GM12878 (cell line): ENCODE results near the gene SLC6A16. TPM values are rescaled to one million over a fixed set of nuclear protein-coding genes. Genes with fewer than 3 reads are reported as not detected.

Source experiments
- ATAC-seq: fragments of 200-7000 bp; cut with Tn5 transposase; 3 replicates; pipeline ENCODE4 v1.9.1; 2020; ENCODE audit warnings: mild to moderate bottlenecking, moderate library complexity
- BruUV-seq: library from RNA; stranded (reverse); fragments of 400-500 nt; replicated peaks from 2 replicates; lab custom pipeline; 2021; lab: Mats Ljungman, UMichigan
- CTCF ChIA-PET: fragments of 300-600 bp; sonication (Branson Sonifier 250); formaldehyde crosslinking; extraction: SDS; loops from one replicate; lab custom pipeline; 2021; ENCODE audit warnings: inconsistent platforms; lab: Yijun Ruan, JAX
- POLR2A ChIA-PET: fragments of 350-600 bp; formaldehyde crosslinking; extraction: SDS; loops from one replicate; lab custom pipeline; 2021; ENCODE audit warnings: inconsistent platforms; lab: Charles Lee
- RAD21 ChIA-PET: fragments of 300-600 bp; sonication (Branson Sonifier 250); formaldehyde crosslinking; loops from one replicate; lab custom pipeline; 2023; ENCODE audit warnings: antibody characterized with exemption; ENCODE audit not compliant: unreplicated experiment; lab: Charles Lee
- SMC1A ChIA-PET: fragments of 300-600 bp; sonication (Branson Sonifier 250); formaldehyde crosslinking; loops from one replicate; lab custom pipeline; 2023; ENCODE audit not compliant: unreplicated experiment, uncharacterized antibody; lab: Charles Lee
- DNase-seq: peaks from one replicate; pipeline ENCODE4 v3.0.0-alpha.2; 2011; ENCODE audit warnings: low read depth, low spot score
- FAIRE-seq: peaks from 3 replicates; lab custom pipeline; 2011; peaks lifted over from hg19 to GRCh38; lab: Jason Lieb, UNC
- H2AFZ ChIP-seq: 2 replicates; pipeline ENCODE4 v1.6.0; 2011; ENCODE audit warnings: low read depth, low read length, control low read depth; ENCODE audit not compliant: control insufficient read depth
- H3K27ac ChIP-seq: 2 replicates; pipeline ENCODE4 v1.5.1; 2011; ENCODE audit warnings: control low read depth; ENCODE audit not compliant: control insufficient read depth, insufficient read depth
- H3K27me3 ChIP-seq, 2 experiments: replicated peaks in 1 of 2; 2 replicates each; pipeline versions ENCODE4 v1.6.0 to v1.6.1; 2011; ENCODE audit warnings: low read length in 1 of 2; ENCODE audit not compliant: control insufficient read depth in 2 of 2, insufficient read depth in 2 of 2
- H3K36me3 ChIP-seq, 2 experiments: 2 replicates each; pipeline ENCODE4 v1.5.1; 2011; ENCODE audit warnings: low read length in 1 of 2; ENCODE audit not compliant: control insufficient read depth in 2 of 2, insufficient read depth in 2 of 2
- H3K4me1 ChIP-seq: 2 replicates; pipeline ENCODE4 v1.6.1; 2011; ENCODE audit warnings: mild to moderate bottlenecking, low read length, moderate library complexity, mixed read lengths; ENCODE audit not compliant: control insufficient read depth, insufficient read depth
- H3K4me2 ChIP-seq: 2 replicates; pipeline ENCODE4 v1.6.0; 2011; ENCODE audit warnings: control low read depth; ENCODE audit not compliant: control insufficient read depth, insufficient read depth
- H3K4me3 ChIP-seq: fragments of 200-600 bp; sonication (generic); 2 replicates; pipeline ENCODE4 v1.5.1; 2016
- H3K79me2 ChIP-seq: 2 replicates; pipeline ENCODE4 v1.6.0; 2011; ENCODE audit warnings: low read length; ENCODE audit not compliant: control insufficient read depth, insufficient read depth
- H3K9ac ChIP-seq: 2 replicates; pipeline ENCODE4 v1.8.0; 2011; ENCODE audit warnings: low read length, control low read depth, mixed read lengths; ENCODE audit not compliant: control insufficient read depth, insufficient read depth
- H3K9me3 ChIP-seq: replicated peaks from 3 replicates; pipeline ENCODE4 v1.5.1; 2011; ENCODE audit warnings: mild to moderate bottlenecking, low read length; ENCODE audit not compliant: control insufficient read depth, insufficient read depth
- H4K20me1 ChIP-seq: 2 replicates; pipeline ENCODE4 v1.6.0; 2011; ENCODE audit not compliant: control insufficient read depth, insufficient read depth
- BHLHE40 ChIP-seq, 2 experiments: fragments of 450-650 bp in 1 of 2; IDR thresholded peaks; 2 replicates each; pipeline ENCODE4 v1.6.1; 2011 to 2017; ENCODE audit warnings: low read depth in 2 of 2, borderline replicate concordance in 1 of 2, improper control_type of control experiment in 1 of 2, low read length in 1 of 2, mild to moderate bottlenecking in 1 of 2
- CREM ChIP-seq: IDR thresholded peaks from 2 replicates; pipeline ENCODE4 v1.6.1; 2014; ENCODE audit warnings: antibody characterized with exemption, low read depth
- MEF2A ChIP-seq: IDR thresholded peaks from 2 replicates; pipeline ENCODE4 v1.6.1; 2011; ENCODE audit warnings: low read depth, mild to moderate bottlenecking, low read length, moderate library complexity; ENCODE audit not compliant: insufficient read depth
- MTA3 ChIP-seq: IDR thresholded peaks from 2 replicates; pipeline ENCODE4 v1.6.1; 2012; ENCODE audit warnings: low read length, inconsistent platforms, borderline replicate concordance
- NFYB ChIP-seq: IDR thresholded peaks from 2 replicates; pipeline ENCODE4 v1.6.1; 2011; ENCODE audit warnings: low read depth, mild to moderate bottlenecking, low read length, improper control_type of control experiment, moderate library complexity; ENCODE audit not compliant: insufficient read depth
- POLR2AphosphoS5 ChIP-seq: IDR thresholded peaks from 2 replicates; pipeline ENCODE4 v1.6.1; 2011; ENCODE audit warnings: mild to moderate bottlenecking, low read length, inconsistent platforms
- RELB ChIP-seq: fragments of 450-650 bp; IDR thresholded peaks from 2 replicates; pipeline ENCODE4 v1.6.1; 2017; ENCODE audit warnings: low read depth, mild to moderate bottlenecking, moderate library complexity
- SIN3A ChIP-seq: IDR thresholded peaks from 2 replicates; pipeline ENCODE4 v1.6.1; 2012; ENCODE audit warnings: low read depth, low read length, improper control_type of control experiment
- SMAD5 ChIP-seq: IDR thresholded peaks from 2 replicates; pipeline ENCODE4 v1.6.1; 2016; ENCODE audit warnings: antibody characterized with exemption, low read depth
- SMARCA5 ChIP-seq: fragments of 450-650 bp; IDR thresholded peaks from 2 replicates; pipeline ENCODE4 v1.6.1; 2017; ENCODE audit warnings: mild to moderate bottlenecking
- WRNIP1 ChIP-seq: IDR thresholded peaks from 2 replicates; pipeline ENCODE4 v1.6.1; 2011; ENCODE audit warnings: low read depth, low read length, improper control_type of control experiment, borderline replicate concordance
- ZNF274 ChIP-seq: IDR thresholded peaks from one replicate; pipeline ENCODE4 v1.8.0; 2011; ENCODE audit not compliant: insufficient read length, insufficient read depth
- WGBS: methylation state at CpG from one replicate; pipeline ENCODE4 v1.1.6; 2016; ENCODE audit warnings: low lambda C conversion rate; ENCODE audit not compliant: insufficient replicate concordance, insufficient coverage; ENCODE audit errors: missing lambda C conversion rate; 5-methylcytosine and 5-hydroxymethylcytosine counted together
- in situ Hi-C: fragments of 300-500 bp; cut with MboI; formaldehyde crosslinking; loops from 9 replicates; pipeline ENCODE4 v1.14.3; 2018; ENCODE audit warnings: mixed read lengths
- intact Hi-C: fragments of 100-400 bp; cut with micrococcal nuclease; formaldehyde crosslinking; loops from one replicate; pipeline ENCODE4 v1.14.2; 2022; ENCODE audit not compliant: unreplicated experiment
- polyA plus RNA-seq, 11 experiments: library from polyadenylated mRNA; depleted of rRNA in 4 of 11; unstranded in 6 of 11; stranded (reverse) in 5 of 11; fragments of >200 nt; fragmentation: Nextera tagmentation in 4 of 11; fragmentation: Illumina TruSeq in 1 of 11; extraction: Ambion mirVana in 4 of 11; extraction: Trizol in 1 of 11; gene quantifications; 1 replicate in 1 of 11; 2 replicates in 10 of 11; pipeline versions ENCODE4 v1.2.1 to v1.2.3, GENCODE V29; 2011 to 2016; ENCODE audit warnings: inconsistent platforms in 2 of 11, missing spikeins in 2 of 11, low read depth in 1 of 11
- total RNA-seq, 4 experiments: library from RNA; depleted of rRNA in 3 of 4; stranded (reverse); fragments of >200 nt in 3 of 4; fragmentation: Illumina TruSeq in 1 of 4; extraction: Trizol in 1 of 4; gene quantifications; 2 replicates each; pipeline versions ENCODE4 v1.2.1 to v1.2.3, GENCODE V29; 2013 to 2021
- TF ChIP-seq, protein P1 (sequence below): IDR thresholded peaks from 2 replicates; pipeline ENCODE4 v1.6.1; 2012; ENCODE audit warnings: low read depth, low read length, improper control_type of control experiment
- TF ChIP-seq, protein P2 (sequence below): IDR thresholded peaks from 2 replicates; pipeline ENCODE4 v1.6.1; 2011; ENCODE audit warnings: mild to moderate bottlenecking, low read depth, low read length, moderate library complexity; ENCODE audit not compliant: insufficient replicate concordance
- TF ChIP-seq, protein P3 (sequence below): fragments of 450-650 bp; IDR thresholded peaks from 2 replicates; pipeline ENCODE4 v1.6.1; 2016; ENCODE audit warnings: mild to moderate bottlenecking

Gene SLC6A16
- total and polyA plus RNA-seq, 10 of the 15 experiments (the other 5 are each of a cell fraction or from before 2014, with no cell fraction given), result 0.23 to 3.2 (median 0.54) TPM

DNA sequence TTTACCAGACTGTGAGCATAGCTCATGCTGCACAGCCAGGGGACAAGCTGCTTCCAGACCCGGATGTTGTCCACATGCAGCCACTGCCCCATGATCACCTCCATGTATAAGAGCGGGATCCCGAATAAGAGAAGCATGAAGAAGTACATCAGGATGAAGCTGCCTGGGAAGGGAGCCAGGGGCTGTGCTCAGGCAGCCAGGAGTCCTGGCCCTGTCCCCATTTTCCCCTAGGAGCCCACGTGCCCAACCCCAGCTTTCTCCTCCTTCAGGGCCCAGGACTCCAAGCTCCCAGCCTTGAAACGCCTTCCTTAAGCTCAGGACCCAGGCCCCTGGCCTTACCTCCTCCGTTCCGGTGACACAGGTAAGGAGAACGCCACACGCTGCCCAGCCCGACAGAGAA lies 69.3 kb downstream of the SLC6A16 start (continued):
- TF ChIP-seq, protein P1, sequence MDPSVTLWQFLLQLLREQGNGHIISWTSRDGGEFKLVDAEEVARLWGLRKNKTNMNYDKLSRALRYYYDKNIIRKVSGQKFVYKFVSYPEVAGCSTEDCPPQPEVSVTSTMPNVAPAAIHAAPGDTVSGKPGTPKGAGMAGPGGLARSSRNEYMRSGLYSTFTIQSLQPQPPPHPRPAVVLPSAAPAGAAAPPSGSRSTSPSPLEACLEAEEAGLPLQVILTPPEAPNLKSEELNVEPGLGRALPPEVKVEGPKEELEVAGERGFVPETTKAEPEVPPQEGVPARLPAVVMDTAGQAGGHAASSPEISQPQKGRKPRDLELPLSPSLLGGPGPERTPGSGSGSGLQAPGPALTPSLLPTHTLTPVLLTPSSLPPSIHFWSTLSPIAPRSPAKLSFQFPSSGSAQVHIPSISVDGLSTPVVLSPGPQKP, result no peak

DNA sequence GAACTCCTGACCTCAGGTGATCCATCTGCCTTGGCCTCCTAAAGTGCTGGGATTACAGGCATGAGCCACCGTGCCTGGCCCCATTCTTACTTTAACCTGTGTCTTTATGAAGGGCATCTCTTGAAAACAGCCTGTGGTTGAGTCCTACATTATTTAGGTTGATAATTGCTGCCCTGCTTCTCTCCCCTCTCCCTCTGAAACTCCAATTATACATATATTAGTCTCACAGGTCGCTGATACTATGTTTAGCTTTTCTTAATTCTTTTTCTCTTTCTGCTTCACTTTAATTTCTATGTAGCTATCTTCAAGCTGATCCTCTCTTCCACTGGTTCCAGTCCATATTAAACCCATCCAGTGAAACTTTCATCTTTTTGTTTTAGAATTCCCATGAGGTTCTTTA lies 75.1 kb downstream of the SLC6A16 start:
- Histone ChIP-seq H3K4me2 (no peak overlapping the region), H3K27me3 (peaks cover 0 to 6% of the 10 kb centered on the region in 2 experiments; a peak in 1 of 4 replicates), H2AFZ (no peak overlapping the region), H4K20me1 (no peaks in the 10 kb centered on the region), H3K9ac (no peak overlapping the region), H3K9me3 (no peaks in the 10 kb centered on the region; the same call in 2 of the 3 replicates), H3K4me3 (no peak overlapping the region), H3K4me1 (no peaks in the 10 kb centered on the region), H3K36me3 (no peaks in the 10 kb centered on the region), H3K27ac (no peak overlapping the region), H3K79me2 (no peaks in the 10 kb centered on the region)
- no TSS peak for BruUV-seq
- RAD21 ChIA-PET, result interaction anchor here (0.8 kb wide), 1 partner anchor 18 kb away, joined by 4 read pairs; no protein-coding TSS in a partner anchor
- in situ Hi-C loops (no loop called here), intact Hi-C loops (no loop called here)
- DNase-seq (no peak), FAIRE-seq (no peak), ATAC-seq (no peak)
- CTCF ChIA-PET, result interaction anchor here (0.7 to 1.3 kb wide), 2 partner anchors 12 to 52 kb away, joined by 3 to 4 read pairs; no protein-coding TSS in a partner anchor
- 29% methylated on average over 2 of the region's 2 CpGs for WGBS
- POLR2A ChIA-PET, result interaction anchor here (0.5 to 0.6 kb wide), 3 partner anchors 100 to 291 kb away, joined by 3 to 5 read pairs (median 4); no protein-coding TSS in a partner anchor
- SMC1A ChIA-PET, result interaction anchor here (1.1 to 1.5 kb wide), 2 partner anchors 24 to 49 kb away, joined by 4 read pairs; no protein-coding TSS in a partner anchor
- TF ChIP-seq WRNIP1 (no peak), SMARCA5 (no peak), POLR2AphosphoS5 (no peak), CREM (no peak), MTA3 (no peak), MEF2A (no peak), RELB (no peak), BHLHE40 (IDR thresholded peaks at IDR 0.05; ENCODE audit: borderline replicate concordance in 1 of 2, low read depth in 2 of 2, low read length in 1 of 2) (no peak), ZNF274 (no peak), SMAD5 (no peak), SIN3A (no peak), NFYB (no peak)
- TF ChIP-seq, protein P2, sequence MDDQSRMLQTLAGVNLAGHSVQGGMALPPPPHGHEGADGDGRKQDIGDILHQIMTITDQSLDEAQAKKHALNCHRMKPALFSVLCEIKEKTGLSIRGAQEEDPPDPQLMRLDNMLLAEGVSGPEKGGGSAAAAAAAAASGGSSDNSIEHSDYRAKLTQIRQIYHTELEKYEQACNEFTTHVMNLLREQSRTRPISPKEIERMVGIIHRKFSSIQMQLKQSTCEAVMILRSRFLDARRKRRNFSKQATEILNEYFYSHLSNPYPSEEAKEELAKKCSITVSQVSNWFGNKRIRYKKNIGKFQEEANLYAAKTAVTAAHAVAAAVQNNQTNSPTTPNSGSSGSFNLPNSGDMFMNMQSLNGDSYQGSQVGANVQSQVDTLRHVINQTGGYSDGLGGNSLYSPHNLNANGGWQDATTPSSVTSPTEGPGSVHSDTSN, result no peak
- TF ChIP-seq, protein P3, sequence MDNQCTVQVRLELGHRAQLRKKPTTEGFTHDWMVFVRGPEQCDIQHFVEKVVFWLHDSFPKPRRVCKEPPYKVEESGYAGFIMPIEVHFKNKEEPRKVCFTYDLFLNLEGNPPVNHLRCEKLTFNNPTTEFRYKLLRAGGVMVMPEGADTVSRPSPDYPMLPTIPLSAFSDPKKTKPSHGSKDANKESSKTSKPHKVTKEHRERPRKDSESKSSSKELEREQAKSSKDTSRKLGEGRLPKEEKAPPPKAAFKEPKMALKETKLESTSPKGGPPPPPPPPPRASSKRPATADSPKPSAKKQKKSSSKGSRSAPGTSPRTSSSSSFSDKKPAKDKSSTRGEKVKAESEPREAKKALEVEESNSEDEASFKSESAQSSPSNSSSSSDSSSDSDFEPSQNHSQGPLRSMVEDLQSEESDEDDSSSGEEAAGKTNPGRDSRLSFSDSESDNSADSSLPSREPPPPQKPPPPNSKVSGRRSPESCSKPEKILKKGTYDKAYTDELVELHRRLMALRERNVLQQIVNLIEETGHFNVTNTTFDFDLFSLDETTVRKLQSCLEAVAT, result no peak
